Esophagus squamous epithelium (tissue), 5 donors: ENCODE results near the gene MPST. TPM values are rescaled to one million over a fixed set of nuclear protein-coding genes. Genes with fewer than 3 reads are reported as not detected.

Experiments
- DNase-seq: peaks from one replicate; lab custom pipeline; 2025; lab: John Stamatoyannopoulos, UW
- H3K27ac ChIP-seq, 4 donors: fragments of 200-600 bp; sonication (generic); one replicate each; pipeline ENCODE4 v1.5.1; 2016 to 2019; ENCODE audit warnings: mild to moderate bottlenecking in 1 of 4
- H3K27me3 ChIP-seq, 4 donors: fragments of 200-600 bp; sonication (generic); 1 replicate in 3 of 4; 2 replicates in 1 of 4; pipeline versions ENCODE4 v1.5.1 to v1.6.0; 2017 to 2021; ENCODE audit warnings: antibody characterized with exemption in 1 of 4
- H3K36me3 ChIP-seq, 3 donors: fragments of 200-600 bp; sonication (generic); one replicate each; pipeline ENCODE4 v1.5.1; 2016 to 2019
- H3K4me1 ChIP-seq, 3 donors: fragments of 200-600 bp; sonication (generic); one replicate each; pipeline ENCODE4 v1.5.1; 2017 to 2019
- H3K4me3 ChIP-seq, 4 donors: fragments of 200-600 bp; sonication (generic); 1 replicate in 3 of 4; 2 replicates in 1 of 4; pipeline ENCODE4 v1.5.1; 2016 to 2019; ENCODE audit warnings: mild to moderate bottlenecking in 2 of 4, moderate library complexity in 1 of 4
- H3K9me3 ChIP-seq, 3 donors: fragments of 200-600 bp; sonication (generic); one replicate each; pipeline ENCODE4 v1.5.1; 2016 to 2019
- POLR2A ChIP-seq, 4 donors: fragments of 450-650 bp; IDR thresholded peaks; one replicate each; pipeline ENCODE4 v1.6.1; 2017; ENCODE audit warnings: antibody characterized with exemption in 4 of 4, mild to moderate bottlenecking in 4 of 4, moderate library complexity in 3 of 4
- WGBS, 2 donors: methylation state at CpG; one replicate each; pipeline ENCODE4 v1.1.5; 2018; 5-methylcytosine and 5-hydroxymethylcytosine counted together
- intact Hi-C: fragments of 100-400 bp; cut with DNase I; formaldehyde crosslinking; loops from one replicate; pipeline ENCODE4 v1.15.0; 2022
- total RNA-seq, 4 donors: library from RNA; depleted of rRNA; stranded (reverse); fragments of >200 nt; gene quantifications; one replicate each; pipeline ENCODE4 v1.1.0, GENCODE V29; 2016
- TF ChIP-seq, protein P1 (sequence below), 6 experiments: fragments of 450-650 bp in 4 of 6; fragments of 200-600 bp in 2 of 6; sonication (generic) in 2 of 6; IDR thresholded peaks; one replicate each; pipeline ENCODE4 v1.5.1; 2016 to 2019; ENCODE audit warnings: antibody characterized with exemption in 6 of 6, mild to moderate bottlenecking in 4 of 6, moderate library complexity in 4 of 6
- donor health status: DM: yes; HTN: yes; CAD: no.

The MPST gene
- total RNA-seq, 4 donors from 2014 or later = 88.4 to 160 (median 132) TPM

DNA sequence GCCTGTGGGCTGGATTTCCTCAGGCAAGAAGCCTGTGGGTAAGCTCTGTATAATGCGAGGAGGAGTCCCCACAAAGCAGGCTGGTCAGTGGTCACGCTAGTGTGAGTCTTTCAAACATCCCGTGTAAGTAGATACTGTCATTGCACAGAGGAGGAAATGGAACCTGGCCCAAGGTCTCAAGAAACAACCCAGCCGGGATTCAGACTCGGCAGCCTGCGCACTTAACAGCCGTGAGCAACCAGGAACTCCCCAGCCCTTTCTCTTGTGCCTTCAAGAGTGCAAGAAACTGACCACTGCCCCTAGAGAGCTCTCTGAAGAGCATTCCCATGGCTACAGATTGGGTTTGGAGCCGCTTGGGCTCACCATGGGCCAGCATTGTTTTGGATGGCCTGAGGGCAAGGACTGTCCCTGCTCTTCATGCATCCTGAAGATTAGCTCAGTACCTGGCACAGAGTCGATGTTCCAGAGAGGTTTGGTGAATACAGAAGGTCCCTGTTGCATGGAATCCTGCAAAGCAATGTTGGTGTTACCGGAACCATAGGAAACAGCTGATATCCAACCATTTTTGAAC is 6.0 kb downstream of the MPST start:
- no peaks in the 10 kb centered on the region for H3K27me3 ChIP-seq
- TF ChIP-seq POLR2A (IDR thresholded peaks at IDR 0.05) = no peak
- TF ChIP-seq, protein P1, sequence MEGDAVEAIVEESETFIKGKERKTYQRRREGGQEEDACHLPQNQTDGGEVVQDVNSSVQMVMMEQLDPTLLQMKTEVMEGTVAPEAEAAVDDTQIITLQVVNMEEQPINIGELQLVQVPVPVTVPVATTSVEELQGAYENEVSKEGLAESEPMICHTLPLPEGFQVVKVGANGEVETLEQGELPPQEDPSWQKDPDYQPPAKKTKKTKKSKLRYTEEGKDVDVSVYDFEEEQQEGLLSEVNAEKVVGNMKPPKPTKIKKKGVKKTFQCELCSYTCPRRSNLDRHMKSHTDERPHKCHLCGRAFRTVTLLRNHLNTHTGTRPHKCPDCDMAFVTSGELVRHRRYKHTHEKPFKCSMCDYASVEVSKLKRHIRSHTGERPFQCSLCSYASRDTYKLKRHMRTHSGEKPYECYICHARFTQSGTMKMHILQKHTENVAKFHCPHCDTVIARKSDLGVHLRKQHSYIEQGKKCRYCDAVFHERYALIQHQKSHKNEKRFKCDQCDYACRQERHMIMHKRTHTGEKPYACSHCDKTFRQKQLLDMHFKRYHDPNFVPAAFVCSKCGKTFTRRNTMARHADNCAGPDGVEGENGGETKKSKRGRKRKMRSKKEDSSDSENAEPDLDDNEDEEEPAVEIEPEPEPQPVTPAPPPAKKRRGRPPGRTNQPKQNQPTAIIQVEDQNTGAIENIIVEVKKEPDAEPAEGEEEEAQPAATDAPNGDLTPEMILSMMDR (IDR thresholded peaks at IDR 0.05) = no peak
- H3K4me1 ChIP-seq = peaks cover 12 to 47% (median 19%) of the 10 kb centered on the region in 3 donors
- H3K27ac ChIP-seq = no peak overlapping the region
- H3K36me3 ChIP-seq = peaks cover 17 to 72% (median 29%) of the 10 kb centered on the region in 3 donors
- DNase-seq = no peak
- H3K9me3 ChIP-seq = no peaks in the 10 kb centered on the region
- 67 to 88% methylated on average over 6 to 8 of the region's 10 CpGs for WGBS, 2 donors
- intact Hi-C loops = no loop called here
- no peak overlapping the region for H3K4me3 ChIP-seq

DNA sequence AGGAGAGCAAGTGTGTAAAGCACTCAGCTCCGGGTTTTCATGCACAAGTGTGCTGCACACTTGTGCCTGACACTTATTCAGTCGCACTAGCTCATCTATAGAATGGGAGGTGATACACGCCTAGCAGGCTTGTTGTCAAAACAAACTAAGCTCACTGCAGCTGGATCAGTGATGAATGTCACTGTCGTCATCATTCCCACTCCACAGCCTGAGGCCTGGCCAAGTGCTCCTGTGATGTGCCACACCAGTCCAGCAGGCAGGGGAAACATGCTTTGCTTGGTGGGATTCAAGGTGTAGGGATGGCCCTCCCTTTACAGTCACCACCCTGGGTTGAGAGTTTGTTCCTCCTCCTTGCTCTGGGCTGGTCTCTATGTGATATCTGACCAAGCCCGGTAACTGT is 6.8 kb downstream of the MPST start:
- peaks cover 17 to 77% (median 29%) of the 10 kb centered on the region in 3 donors for H3K36me3 ChIP-seq
- no peak overlapping the region for H3K27ac ChIP-seq
- no peaks in the 10 kb centered on the region for H3K9me3 ChIP-seq
- intact Hi-C loops = no loop called here
- no peak for DNase-seq
- WGBS, 2 donors = 48 to 80% methylated on average over 2 to 3 of the region's 5 CpGs
- H3K4me3 ChIP-seq = no peak overlapping the region
- H3K27me3 ChIP-seq = no peaks in the 10 kb centered on the region
- peaks cover 6 to 44% (median 13%) of the 10 kb centered on the region in 3 donors for H3K4me1 ChIP-seq
- no peak for TF ChIP-seq POLR2A (IDR thresholded peaks at IDR 0.05)
- TF ChIP-seq, protein P1 (IDR thresholded peaks at IDR 0.05) = no peak

DNA sequence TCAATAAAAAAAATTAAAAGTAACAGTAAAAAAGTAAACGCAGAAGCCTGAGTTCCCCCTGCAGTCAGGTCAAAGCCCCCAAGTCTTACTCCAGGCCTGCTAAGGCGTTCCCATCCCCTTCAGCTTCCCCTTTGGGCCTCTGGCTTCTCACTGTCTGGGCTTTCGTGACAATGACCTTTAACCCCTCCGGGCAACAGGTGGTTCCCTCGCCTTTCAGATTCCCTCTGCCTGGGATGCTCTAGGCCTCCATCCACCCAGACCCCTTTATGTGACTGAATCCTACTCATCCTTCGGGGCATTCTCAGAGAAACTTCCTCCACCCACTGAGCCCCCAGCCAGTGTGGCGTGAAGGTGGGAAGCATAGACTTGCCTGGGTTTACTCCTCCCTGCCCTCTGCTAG is 8.0 kb downstream of the MPST start:
- intact Hi-C loops = no loop called here
- peaks cover 17 to 77% (median 29%) of the 10 kb centered on the region in 3 donors for H3K36me3 ChIP-seq
- peaks cover 11 to 44% (median 17%) of the 10 kb centered on the region in 3 donors for H3K4me1 ChIP-seq
- TF ChIP-seq, protein P1 (IDR thresholded peaks at IDR 0.05) = no peak
- no peak for TF ChIP-seq POLR2A (IDR thresholded peaks at IDR 0.05)
- H3K27me3 ChIP-seq = no peaks in the 10 kb centered on the region
- H3K9me3 ChIP-seq = no peaks in the 10 kb centered on the region
- 88 to 92% methylated on average over 5 to 7 of the region's 7 CpGs for WGBS, 2 donors
- no peak for DNase-seq
- H3K27ac ChIP-seq = no peak overlapping the region
- H3K4me3 ChIP-seq = no peak overlapping the region

DNA sequence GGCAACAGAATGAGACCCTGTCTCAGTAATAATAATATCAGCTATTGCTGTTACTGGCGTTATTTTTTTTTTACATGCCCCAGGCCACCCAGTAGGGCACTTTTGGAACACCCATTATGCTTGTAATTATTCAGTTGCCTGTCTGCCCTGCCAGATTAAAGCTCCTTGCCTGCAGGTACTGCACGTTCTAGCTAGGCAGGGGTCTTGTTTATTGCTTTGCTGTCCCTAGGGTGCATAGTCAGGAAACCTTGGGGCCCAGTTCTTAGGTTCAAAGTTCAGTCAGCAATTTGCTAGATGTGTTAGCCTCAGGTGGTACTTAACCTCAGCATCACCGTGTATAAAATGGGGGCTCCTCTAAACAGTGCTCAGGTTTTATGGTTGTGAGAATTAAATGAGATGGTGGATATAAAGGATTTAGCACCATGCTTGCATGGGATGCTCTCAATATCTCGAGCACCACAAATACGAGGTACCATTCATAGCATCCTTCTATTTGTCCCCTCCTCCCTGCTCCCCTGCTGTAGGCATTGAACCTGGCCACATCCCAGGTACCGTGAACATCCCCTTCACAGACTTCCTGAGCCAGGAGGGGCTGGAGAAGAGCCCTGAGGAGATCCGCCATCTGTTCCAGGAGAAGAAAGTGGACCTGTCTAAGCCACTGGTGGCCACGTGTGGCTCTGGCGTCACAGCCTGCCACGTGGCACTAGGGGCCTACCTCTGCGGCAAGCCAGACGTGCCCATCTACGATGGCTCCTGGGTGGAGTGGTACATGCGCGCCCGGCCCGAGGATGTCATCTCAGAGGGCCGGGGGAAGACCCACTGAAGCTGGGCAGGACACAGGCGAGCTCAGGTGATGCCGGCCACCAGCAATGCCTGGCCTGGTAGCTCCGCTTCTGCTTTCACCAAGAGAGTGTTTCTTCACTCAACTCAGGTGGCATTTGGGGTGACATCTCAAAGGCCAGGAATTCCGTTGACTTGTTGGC is 9.4 kb downstream of the MPST start:
- DNase-seq = no peak
- peaks cover 17 to 72% (median 29%) of the 10 kb centered on the region in 3 donors for H3K36me3 ChIP-seq
- H3K27ac ChIP-seq = no peak overlapping the region
- no peak for TF ChIP-seq POLR2A (IDR thresholded peaks at IDR 0.05)
- TF ChIP-seq, protein P1 (IDR thresholded peaks at IDR 0.05) = no peak
- 83 to 87% methylated on average over 9 to 12 of the region's 22 CpGs for WGBS, 2 donors
- no peak overlapping the region for H3K4me3 ChIP-seq
- intact Hi-C loops = no loop called here
- peaks cover 17 to 49% (median 20%) of the 10 kb centered on the region in 3 donors for H3K4me1 ChIP-seq
- H3K9me3 ChIP-seq = no peaks in the 10 kb centered on the region
- H3K27me3 ChIP-seq = no peaks in the 10 kb centered on the region
